GM10248 (cell line): ENCODE data around the gene EVL.

Source experiments
- CTCF ChIA-PET: fragments of 300-600 bp; sonication (Branson Sonifier 250); formaldehyde crosslinking; extraction: SDS; loops from one replicate; lab custom pipeline; 2021; ENCODE audit warnings: antibody characterized with exemption; lab: Yijun Ruan, JAX
- POLR2A ChIA-PET: fragments of 350-650 bp; sonication (Branson Sonifier 250); formaldehyde crosslinking; extraction: SDS; loops from one replicate; lab custom pipeline; 2020; ENCODE audit warnings: antibody characterized with exemption; lab: Yijun Ruan, JAX
- DNase-seq: peaks from one replicate; pipeline ENCODE4 v3.0.0; 2012; ENCODE audit errors: extremely low spot score
- TF ChIP-seq, protein P1 (sequence below): IDR thresholded peaks from 2 replicates; pipeline ENCODE4 v1.5.1; 2012; ENCODE audit warnings: mild to moderate bottlenecking, low read depth; ENCODE audit errors: extremely low read depth, missing control alignments, control extremely low read depth

The EVL gene

DNA sequence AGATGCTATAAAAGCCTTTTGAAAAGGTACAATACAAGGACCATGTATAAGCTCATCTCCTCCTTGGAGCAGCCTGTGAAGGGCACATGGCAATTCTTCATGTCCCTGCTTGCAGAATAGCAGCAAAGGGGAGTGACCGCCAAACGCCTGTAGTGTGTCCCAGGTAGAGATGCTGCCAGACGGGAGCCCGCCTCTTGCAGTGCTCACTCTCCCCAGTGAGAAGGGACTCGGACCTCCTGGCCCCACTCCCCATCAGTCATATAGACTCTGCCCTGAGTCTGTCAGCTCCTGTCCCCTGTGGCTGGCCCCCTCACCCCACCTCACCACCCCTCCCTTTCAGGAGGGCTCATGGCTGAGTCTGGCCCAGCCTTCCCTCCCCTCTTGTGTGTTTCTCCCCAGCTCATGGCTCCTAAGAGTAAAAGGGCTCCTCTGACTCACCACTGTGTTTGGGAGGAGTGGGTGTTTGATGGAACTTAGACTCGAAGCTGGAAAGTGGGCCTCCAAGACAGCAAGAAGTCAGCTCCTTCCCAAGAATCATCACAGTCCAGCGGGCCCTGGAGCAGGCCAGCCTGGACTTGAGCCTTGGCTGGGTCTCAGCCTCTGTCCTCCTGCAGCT, 53.3 kb downstream of the EVL start:
- no peak for DNase-seq
- POLR2A ChIA-PET, result interaction anchor here (0.6 kb wide), 1 partner anchor 16 kb away, joined by 3 read pairs; no protein-coding TSS in a partner anchor
- CTCF ChIA-PET, result interaction anchor here (1.1 to 21.1 kb wide), 4 partner anchors 10 to 137 kb away, joined by 3 to 336 read pairs (median 22); partner anchors contain the start of gene EVL
- TF ChIP-seq, protein P1, sequence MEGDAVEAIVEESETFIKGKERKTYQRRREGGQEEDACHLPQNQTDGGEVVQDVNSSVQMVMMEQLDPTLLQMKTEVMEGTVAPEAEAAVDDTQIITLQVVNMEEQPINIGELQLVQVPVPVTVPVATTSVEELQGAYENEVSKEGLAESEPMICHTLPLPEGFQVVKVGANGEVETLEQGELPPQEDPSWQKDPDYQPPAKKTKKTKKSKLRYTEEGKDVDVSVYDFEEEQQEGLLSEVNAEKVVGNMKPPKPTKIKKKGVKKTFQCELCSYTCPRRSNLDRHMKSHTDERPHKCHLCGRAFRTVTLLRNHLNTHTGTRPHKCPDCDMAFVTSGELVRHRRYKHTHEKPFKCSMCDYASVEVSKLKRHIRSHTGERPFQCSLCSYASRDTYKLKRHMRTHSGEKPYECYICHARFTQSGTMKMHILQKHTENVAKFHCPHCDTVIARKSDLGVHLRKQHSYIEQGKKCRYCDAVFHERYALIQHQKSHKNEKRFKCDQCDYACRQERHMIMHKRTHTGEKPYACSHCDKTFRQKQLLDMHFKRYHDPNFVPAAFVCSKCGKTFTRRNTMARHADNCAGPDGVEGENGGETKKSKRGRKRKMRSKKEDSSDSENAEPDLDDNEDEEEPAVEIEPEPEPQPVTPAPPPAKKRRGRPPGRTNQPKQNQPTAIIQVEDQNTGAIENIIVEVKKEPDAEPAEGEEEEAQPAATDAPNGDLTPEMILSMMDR, result no peak

GRCh38 chr14:100119251-100119650, 54.0 kb downstream of the EVL start:
- DNase-seq, result no peak
- POLR2A ChIA-PET, result interaction anchor here (0.6 kb wide), 1 partner anchor 17 kb away, joined by 3 read pairs; no protein-coding TSS in a partner anchor
- TF ChIP-seq, protein P1, result no peak
- CTCF ChIA-PET, result interaction anchor here (1.1 to 21.1 kb wide), 3 partner anchors 11 to 138 kb away, joined by 3 to 336 read pairs (median 33); partner anchors contain the start of gene EVL

- ChIA-PET CTCF (interaction anchor here (0.9 to 2.1 kb wide), 6 partner anchors 11 to 174 kb away, joined by 3 to 7 read pairs (median 4); no protein-coding TSS in a partner anchor), POLR2A (no interaction called here)
- DNase-seq, result no peak
Measured at GRCh38 chr14:100120522-100121269, 55.5 kb downstream of the EVL start.

GRCh38 chr14:100121643-100122480, 56.6 kb downstream of the EVL start:
- TF ChIP-seq, protein P1, result no peak
- DNase-seq, result no peak
- POLR2A ChIA-PET, result no interaction called here
- CTCF ChIA-PET, result interaction anchor here (0.9 to 2.1 kb wide), 6 partner anchors 10 to 71 kb away, joined by 3 to 7 read pairs (median 6); no protein-coding TSS in a partner anchor

More at GRCh38 chr14:100120522-100121269, 55.5 kb downstream of the EVL start:
- TF ChIP-seq, protein P1, result no peak

GRCh38 chr14:100122481-100123223, 57.4 kb downstream of the EVL start:
- DNase-seq, result no peak
- ChIA-PET POLR2A (no interaction called here), CTCF (interaction anchor here (1.0 to 2.1 kb wide), 5 partner anchors 14 to 70 kb away, joined by 3 to 7 read pairs (median 7); no protein-coding TSS in a partner anchor)
- TF ChIP-seq, protein P1, result no peak
